ENCODE data around the gene TMEM52. TPM values are rescaled to one million over a fixed set of nuclear protein-coding genes. Genes with fewer than 3 reads are reported as not detected.
A peak's percentile ranks its signal among the peaks of the same experiment; 100 is the strongest.

The TMEM52 gene
- total and polyA plus RNA-seq, 9 of the 15 experiments (the other 6 are each of a cell fraction or from before 2014, with no cell fraction given), result 0.37 to 22.5 (median 6.8) TPM

- TF ChIP-seq ETV5 (CRISPR knock-in tag; IDR thresholded peaks at IDR 0.05; ENCODE audit: low read depth), result no peak
- no peak for TF ChIP-seq KAT2B (IDR thresholded peaks at IDR 0.05; ENCODE audit: low read depth, low read length)
- TF ChIP-seq HMBOX1 (IDR thresholded peaks at IDR 0.05), result no peak
- TF ChIP-seq FOXP4 (CRISPR knock-in tag; IDR thresholded peaks at IDR 0.05; ENCODE audit: borderline replicate concordance), result no peak
- TF ChIP-seq ZNF436 (CRISPR knock-in tag; IDR thresholded peaks at IDR 0.05), result no peak
- no peak for TF ChIP-seq SRSF1 (IDR thresholded peaks at IDR 0.05; ENCODE audit: low read depth, low read length)
- TF ChIP-seq ZNF217 (CRISPR knock-in tag; IDR thresholded peaks at IDR 0.05), result no peak
- no peak for TF ChIP-seq ZBTB49 (CRISPR knock-in tag; IDR thresholded peaks at IDR 0.05; ENCODE audit: borderline replicate concordance)
- TF ChIP-seq CREB5 (CRISPR knock-in tag; IDR thresholded peaks at IDR 0.05), result no peak
- no peak for TF ChIP-seq ZNF12 (CRISPR knock-in tag; IDR thresholded peaks at IDR 0.05)
- no peak; the same call in 1 of the 2 replicates for TF ChIP-seq FOXP1 (CRISPR knock-in tag; IDR thresholded peaks at IDR 0.05)
- no peak for TF ChIP-seq CUX1 (CRISPR knock-in tag; IDR thresholded peaks at IDR 0.05)
- peak; percentile 62 for TF ChIP-seq POLR2A (conservative IDR thresholded peaks at IDR 0.05)
- TF ChIP-seq KDM4B (IDR thresholded peaks at IDR 0.05; ENCODE audit: borderline replicate concordance in 2 of 2, low read depth in 1 of 2), result no peak
- TF ChIP-seq CEBPB (tag; IDR thresholded peaks at IDR 0.05), result no peak
- TF ChIP-seq ZC3H4 (CRISPR knock-in tag; IDR thresholded peaks at IDR 0.05; ENCODE audit: borderline replicate concordance), result no peak
Measured at GRCh38 chr1:1889847-1890505, 29.1 kb downstream of the TMEM52 start (continued).

Measured in K562 (cell line).